ENCODE measurements around the gene TADA2A.
A peak's percentile ranks its signal among the peaks of the same experiment; 100 is the strongest.
"Not testable (repeated sequence)": the region's sequence is repeated elsewhere in the genome, so short reads cannot be mapped to it uniquely, and the experiment has no call there.

TADA2A gene

GRCh38 chr17:37408145-37408479, 1.4 kb downstream of the TADA2A start:
- WGBS: 98% methylated on average over 13 of the region's 13 CpGs
- not testable (repeated sequence) for H4K8ac ChIP-seq (ENCODE audit: low read length); DNase-seq; H2BK15ac ChIP-seq (ENCODE audit: low read depth, poor library complexity, severe bottlenecking); H3K27ac ChIP-seq (ENCODE audit: low read length, poor library complexity, severe bottlenecking); H3K14ac ChIP-seq (ENCODE audit: low read length in 2 of 2); H2AFZ ChIP-seq (ENCODE audit: low read depth, low read length); H2BK5ac ChIP-seq (ENCODE audit: low read depth, low read length, poor library complexity, severe bottlenecking); H3K4ac ChIP-seq (ENCODE audit: low read depth in 1 of 2, low read length in 2 of 2); H3K9me3 ChIP-seq (ENCODE audit: control insufficient read depth, low read length); H2BK120ac ChIP-seq (ENCODE audit: low read depth, low read length); H3K27me3 ChIP-seq (ENCODE audit: control insufficient read depth in 1 of 2, insufficient read depth in 1 of 2, low read length in 2 of 2); H3K4me2 ChIP-seq (ENCODE audit: low read length, poor library complexity, severe bottlenecking); H2AK5ac ChIP-seq (ENCODE audit: low read length, severe bottlenecking); H4K91ac ChIP-seq (ENCODE audit: low read length); H3K4me1 ChIP-seq (ENCODE audit: control insufficient read depth, insufficient read depth, low read depth, low read length); H2BK12ac ChIP-seq (ENCODE audit: low read length in 2 of 2)
- Histone ChIP-seq H3K23ac (ENCODE audit: low read length in 2 of 2) (peak overlapping the region in 1 of 2 experiments; percentile 87), H3K79me1 (replicated peaks; ENCODE audit: low read length, poor library complexity, severe bottlenecking) (peaks cover 28% of the 10 kb centered on the region), H3K4me3 (ENCODE audit: insufficient read depth in 1 of 2, low read depth in 1 of 2, low read length in 2 of 2) (peak overlapping the region in 1 of 2 experiments; percentile 94), H3K9ac (ENCODE audit: low read length) (peak overlapping the region; percentile 98), H3K36me3 (ENCODE audit: control insufficient read depth in 1 of 2, insufficient read depth in 2 of 2, low read depth in 1 of 2, low read length in 2 of 2) (peaks cover 8 to 31% of the 10 kb centered on the region in 2 experiments), H3K18ac (ENCODE audit: low read depth in 1 of 2, low read length in 2 of 2) (peak overlapping the region in 1 of 2 experiments; percentile 21)

- Histone ChIP-seq H3K27me3 (ENCODE audit: control insufficient read depth in 1 of 2, insufficient read depth in 1 of 2, low read length in 2 of 2) (no peaks in the 10 kb centered on the region), H2BK120ac (ENCODE audit: low read depth, low read length) (no peak overlapping the region), H3K27ac (ENCODE audit: low read length, poor library complexity, severe bottlenecking) (no peak overlapping the region), H4K8ac (ENCODE audit: low read length) (no peak overlapping the region), H3K4ac (ENCODE audit: low read depth in 1 of 2, low read length in 2 of 2) (no peak overlapping the region), H3K4me2 (ENCODE audit: low read length, poor library complexity, severe bottlenecking) (no peak overlapping the region), H3K79me1 (replicated peaks; ENCODE audit: low read length, poor library complexity, severe bottlenecking) (peaks cover 22% of the 10 kb centered on the region), H3K18ac (ENCODE audit: low read depth in 1 of 2, low read length in 2 of 2) (no peak overlapping the region), H2BK15ac (ENCODE audit: low read depth, poor library complexity, severe bottlenecking) (no peak overlapping the region), H3K9ac (ENCODE audit: low read length) (no peak overlapping the region), H3K9me3 (ENCODE audit: control insufficient read depth, low read length) (no peaks in the 10 kb centered on the region), H2AK5ac (ENCODE audit: low read length, severe bottlenecking) (no peak overlapping the region), H3K36me3 (ENCODE audit: control insufficient read depth in 1 of 2, insufficient read depth in 2 of 2, low read depth in 1 of 2, low read length in 2 of 2) (peaks cover 14 to 53% of the 10 kb centered on the region in 2 experiments), H3K14ac (ENCODE audit: low read length in 2 of 2) (no peak overlapping the region), H2BK12ac (ENCODE audit: low read length in 2 of 2) (no peak overlapping the region), H3K4me3 (ENCODE audit: insufficient read depth in 1 of 2, low read depth in 1 of 2, low read length in 2 of 2) (no peak overlapping the region), H4K91ac (ENCODE audit: low read length) (no peak overlapping the region), H2AFZ (ENCODE audit: low read depth, low read length) (no peak overlapping the region), H3K23ac (ENCODE audit: low read length in 2 of 2) (no peak overlapping the region), H2BK5ac (ENCODE audit: low read depth, low read length, poor library complexity, severe bottlenecking) (no peak overlapping the region), H3K4me1 (ENCODE audit: control insufficient read depth, insufficient read depth, low read depth, low read length) (peaks cover 7% of the 10 kb centered on the region)
- whole genome bisulfite sequencing: 96% methylated on average over 3 of the region's 3 CpGs
- DNase-seq: no peak
Measured at GRCh38 chr17:37410357-37410756, 3.7 kb downstream of the TADA2A start.

- no peak overlapping the region for H2BK15ac ChIP-seq (ENCODE audit: low read depth, poor library complexity, severe bottlenecking)
- no peak overlapping the region for H3K4me3 ChIP-seq (ENCODE audit: insufficient read depth in 1 of 2, low read depth in 1 of 2, low read length in 2 of 2)
- H3K4me2 ChIP-seq (ENCODE audit: low read length, poor library complexity, severe bottlenecking): no peak overlapping the region
- no peak for DNase-seq
- H2BK5ac ChIP-seq (ENCODE audit: low read depth, low read length, poor library complexity, severe bottlenecking): no peak overlapping the region
- H3K27ac ChIP-seq (ENCODE audit: low read length, poor library complexity, severe bottlenecking): no peak overlapping the region
- peaks cover 27% of the 10 kb centered on the region for H3K79me1 ChIP-seq (replicated peaks; ENCODE audit: low read length, poor library complexity, severe bottlenecking)
- no peak overlapping the region for H2AFZ ChIP-seq (ENCODE audit: low read depth, low read length)
- H4K8ac ChIP-seq (ENCODE audit: low read length): no peak overlapping the region
- H3K23ac ChIP-seq (ENCODE audit: low read length in 2 of 2): no peak overlapping the region
- no peak overlapping the region for H3K18ac ChIP-seq (ENCODE audit: low read depth in 1 of 2, low read length in 2 of 2)
- no peak overlapping the region for H4K91ac ChIP-seq (ENCODE audit: low read length)
- H3K4me1 ChIP-seq (ENCODE audit: control insufficient read depth, insufficient read depth, low read depth, low read length): no peaks in the 10 kb centered on the region
- no peak overlapping the region for H3K14ac ChIP-seq (ENCODE audit: low read length in 2 of 2)
- no peak overlapping the region for H2BK120ac ChIP-seq (ENCODE audit: low read depth, low read length)
- H3K4ac ChIP-seq (ENCODE audit: low read depth in 1 of 2, low read length in 2 of 2): no peak overlapping the region
- WGBS: 95% methylated on average over 6 of the region's 7 CpGs
- H2AK5ac ChIP-seq (ENCODE audit: low read length, severe bottlenecking): no peak overlapping the region
- H3K36me3 ChIP-seq (ENCODE audit: control insufficient read depth in 1 of 2, insufficient read depth in 2 of 2, low read depth in 1 of 2, low read length in 2 of 2): peaks cover 28 to 71% of the 10 kb centered on the region in 2 experiments
- H3K9me3 ChIP-seq (ENCODE audit: control insufficient read depth, low read length): no peaks in the 10 kb centered on the region
- no peak overlapping the region for H3K9ac ChIP-seq (ENCODE audit: low read length)
- H2BK12ac ChIP-seq (ENCODE audit: low read length in 2 of 2): no peak overlapping the region
- H3K27me3 ChIP-seq (ENCODE audit: control insufficient read depth in 1 of 2, insufficient read depth in 1 of 2, low read length in 2 of 2): no peaks in the 10 kb centered on the region
Measured at GRCh38 chr17:37413875-37414519, 7.3 kb downstream of the TADA2A start.

- WGBS: 48% methylated on average over 2 of the region's 2 CpGs
Measured at GRCh38 chr17:37417852-37418251, 11.2 kb downstream of the TADA2A start.

More at GRCh38 chr17:37417852-37418251, 11.2 kb downstream of the TADA2A start:
- H3K23ac ChIP-seq (ENCODE audit: low read length in 2 of 2): no peak overlapping the region
- H4K8ac ChIP-seq (ENCODE audit: low read length): no peak overlapping the region
- H3K4me1 ChIP-seq (ENCODE audit: control insufficient read depth, insufficient read depth, low read depth, low read length): no peaks in the 10 kb centered on the region
- no peak overlapping the region for H3K4me3 ChIP-seq (ENCODE audit: insufficient read depth in 1 of 2, low read depth in 1 of 2, low read length in 2 of 2)
- H4K91ac ChIP-seq (ENCODE audit: low read length): no peak overlapping the region
- H2BK12ac ChIP-seq (ENCODE audit: low read length in 2 of 2): no peak overlapping the region
- H3K36me3 ChIP-seq (ENCODE audit: control insufficient read depth in 1 of 2, insufficient read depth in 2 of 2, low read depth in 1 of 2, low read length in 2 of 2): peaks cover 31 to 59% of the 10 kb centered on the region in 2 experiments
- no peak overlapping the region for H3K14ac ChIP-seq (ENCODE audit: low read length in 2 of 2)
- H3K9me3 ChIP-seq (ENCODE audit: control insufficient read depth, low read length): no peaks in the 10 kb centered on the region
- H3K4me2 ChIP-seq (ENCODE audit: low read length, poor library complexity, severe bottlenecking): no peak overlapping the region
- no peak overlapping the region for H2BK15ac ChIP-seq (ENCODE audit: low read depth, poor library complexity, severe bottlenecking)
- no peak overlapping the region for H3K4ac ChIP-seq (ENCODE audit: low read depth in 1 of 2, low read length in 2 of 2)
- H3K18ac ChIP-seq (ENCODE audit: low read depth in 1 of 2, low read length in 2 of 2): no peak overlapping the region
- DNase-seq: peak; percentile 20
- no peak overlapping the region for H3K27ac ChIP-seq (ENCODE audit: low read length, poor library complexity, severe bottlenecking)
- H2BK5ac ChIP-seq (ENCODE audit: low read depth, low read length, poor library complexity, severe bottlenecking): no peak overlapping the region
- H2BK120ac ChIP-seq (ENCODE audit: low read depth, low read length): no peak overlapping the region
- no peak overlapping the region for H2AK5ac ChIP-seq (ENCODE audit: low read length, severe bottlenecking)
- H3K9ac ChIP-seq (ENCODE audit: low read length): no peak overlapping the region
- H3K79me1 ChIP-seq (replicated peaks; ENCODE audit: low read length, poor library complexity, severe bottlenecking): peaks cover 35% of the 10 kb centered on the region
- H3K27me3 ChIP-seq (ENCODE audit: control insufficient read depth in 1 of 2, insufficient read depth in 1 of 2, low read length in 2 of 2): no peaks in the 10 kb centered on the region
- no peak overlapping the region for H2AFZ ChIP-seq (ENCODE audit: low read depth, low read length)

All from mesenchymal stem cell (in vitro differentiated cells and primary cell).